ENCODE measurements around the gene ZNF750. TPM values are rescaled to one million over a fixed set of nuclear protein-coding genes. Genes with fewer than 3 reads are reported as not detected.

The ZNF750 gene
- total and polyA plus RNA-seq, 2 experiments from 2014 or later = 0.13 to 0.17 TPM

DNA sequence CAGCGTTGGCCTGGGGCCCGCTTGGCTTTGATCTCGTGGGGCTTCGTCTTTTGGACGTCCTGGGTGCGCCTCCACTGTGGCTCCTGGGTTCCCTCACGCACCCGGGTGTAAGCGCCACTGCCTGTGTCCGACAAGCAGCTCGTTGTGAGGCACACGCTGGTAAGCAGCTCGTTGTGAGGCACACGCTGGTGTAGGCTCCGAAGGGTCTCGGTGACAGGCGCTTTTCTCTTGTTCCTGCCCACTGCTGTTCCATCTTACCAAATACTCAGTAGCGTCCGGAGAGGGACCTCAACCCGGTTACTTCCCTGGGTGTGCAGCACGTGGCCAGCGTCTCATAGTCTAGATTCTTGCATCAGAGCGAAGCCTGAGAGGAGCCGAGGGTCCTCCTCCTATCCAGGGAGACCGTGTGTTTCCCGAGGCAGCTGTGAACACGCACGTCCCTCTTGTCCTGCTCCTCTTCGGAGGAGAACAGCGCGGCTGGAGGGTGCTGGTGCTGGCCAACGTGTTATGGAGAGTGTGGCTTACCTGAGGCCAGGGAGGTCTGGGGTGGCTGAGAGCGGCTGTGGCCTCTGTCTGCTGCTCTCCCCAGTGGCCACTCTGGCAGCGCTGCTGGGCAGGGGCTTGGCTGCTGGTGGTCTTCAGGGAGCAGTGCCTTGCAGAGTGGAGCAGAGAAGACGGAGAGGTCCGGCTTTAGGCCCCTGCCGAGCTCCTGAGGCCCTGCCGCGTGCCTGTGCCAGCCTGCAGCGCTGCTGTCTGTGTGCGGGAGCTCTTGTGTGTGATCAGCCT, 32.1 kb upstream of the ZNF750 start:
- Histone ChIP-seq H3K4me3 (no peak overlapping the region), H3K9me2 (ENCODE audit: insufficient read depth) (no peaks in the 10 kb centered on the region), H4K20me1 (replicated peaks; ENCODE audit: insufficient read depth) (0 out of 2 replicates have a peak, but pooled peaks cover 3% of the 10 kb centered on the region), H3K27ac (ENCODE audit: low read depth) (no peak overlapping the region), H3F3A (replicated peaks; ENCODE audit: low read depth) (no peaks in the 10 kb centered on the region), H3K4me1 (ENCODE audit: insufficient read depth) (no peaks in the 10 kb centered on the region), H3K79me2 (replicated peaks; ENCODE audit: insufficient read depth) (peaks cover 49% of the 10 kb centered on the region), H2AFZ (no peak overlapping the region), H3K4me2 (no peak overlapping the region), H3K27me3 (ENCODE audit: insufficient read depth) (no peaks in the 10 kb centered on the region), H3K36me3 (ENCODE audit: insufficient read depth) (no peaks in the 10 kb centered on the region; the same call in 1 of the 2 replicates)
- ATAC-seq (no peak), DNase-seq (ENCODE audit: low spot score) (no peak)
- H3K27me3 Mint-ChIP-seq (ENCODE audit: insufficient read depth, low read depth, poor library complexity) = peaks cover 16% of the 10 kb centered on the region
- peaks cover 24% of the 10 kb centered on the region for H3K36me3 Mint-ChIP-seq (ENCODE audit: low read depth)
- peaks cover 31% of the 10 kb centered on the region for H3K4me1 Mint-ChIP-seq
- H3K27ac Mint-ChIP-seq = no peak overlapping the region
- H3K4me3 Mint-ChIP-seq = no peak overlapping the region
- TF ChIP-seq POLR2AphosphoS5 (IDR thresholded peaks at IDR 0.05; ENCODE audit: low read depth) (no peak), ZNF331 (CRISPR knock-in tag; IDR thresholded peaks at IDR 0.05; ENCODE audit: low read depth) (no peak), JUNB (IDR thresholded peaks at IDR 0.05; ENCODE audit: unreplicated experiment) (no peak), STAT1 (IDR thresholded peaks at IDR 0.05; ENCODE audit: unreplicated experiment) (no peak), NANOG (IDR thresholded peaks at IDR 0.05; ENCODE audit: borderline replicate concordance) (no peak), CREB1 (CRISPR knock-in tag; IDR thresholded peaks at IDR 0.05; ENCODE audit: low read depth) (no peak), EZH2 (IDR thresholded peaks at IDR 0.05; ENCODE audit: low read depth, unreplicated experiment) (no peak), ZNF114 (CRISPR knock-in tag; IDR thresholded peaks at IDR 0.05) (no peak), EZH2phosphoT487 (IDR thresholded peaks at IDR 0.05; ENCODE audit: unreplicated experiment) (no peak)
- TF ChIP-seq, protein P1, sequence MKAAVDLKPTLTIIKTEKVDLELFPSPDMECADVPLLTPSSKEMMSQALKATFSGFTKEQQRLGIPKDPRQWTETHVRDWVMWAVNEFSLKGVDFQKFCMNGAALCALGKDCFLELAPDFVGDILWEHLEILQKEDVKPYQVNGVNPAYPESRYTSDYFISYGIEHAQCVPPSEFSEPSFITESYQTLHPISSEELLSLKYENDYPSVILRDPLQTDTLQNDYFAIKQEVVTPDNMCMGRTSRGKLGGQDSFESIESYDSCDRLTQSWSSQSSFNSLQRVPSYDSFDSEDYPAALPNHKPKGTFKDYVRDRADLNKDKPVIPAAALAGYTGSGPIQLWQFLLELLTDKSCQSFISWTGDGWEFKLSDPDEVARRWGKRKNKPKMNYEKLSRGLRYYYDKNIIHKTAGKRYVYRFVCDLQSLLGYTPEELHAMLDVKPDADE (IDR thresholded peaks at IDR 0.05) = no peak
- TF ChIP-seq, protein P2, sequence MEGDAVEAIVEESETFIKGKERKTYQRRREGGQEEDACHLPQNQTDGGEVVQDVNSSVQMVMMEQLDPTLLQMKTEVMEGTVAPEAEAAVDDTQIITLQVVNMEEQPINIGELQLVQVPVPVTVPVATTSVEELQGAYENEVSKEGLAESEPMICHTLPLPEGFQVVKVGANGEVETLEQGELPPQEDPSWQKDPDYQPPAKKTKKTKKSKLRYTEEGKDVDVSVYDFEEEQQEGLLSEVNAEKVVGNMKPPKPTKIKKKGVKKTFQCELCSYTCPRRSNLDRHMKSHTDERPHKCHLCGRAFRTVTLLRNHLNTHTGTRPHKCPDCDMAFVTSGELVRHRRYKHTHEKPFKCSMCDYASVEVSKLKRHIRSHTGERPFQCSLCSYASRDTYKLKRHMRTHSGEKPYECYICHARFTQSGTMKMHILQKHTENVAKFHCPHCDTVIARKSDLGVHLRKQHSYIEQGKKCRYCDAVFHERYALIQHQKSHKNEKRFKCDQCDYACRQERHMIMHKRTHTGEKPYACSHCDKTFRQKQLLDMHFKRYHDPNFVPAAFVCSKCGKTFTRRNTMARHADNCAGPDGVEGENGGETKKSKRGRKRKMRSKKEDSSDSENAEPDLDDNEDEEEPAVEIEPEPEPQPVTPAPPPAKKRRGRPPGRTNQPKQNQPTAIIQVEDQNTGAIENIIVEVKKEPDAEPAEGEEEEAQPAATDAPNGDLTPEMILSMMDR (conservative IDR thresholded peaks at IDR 0.05; ENCODE audit: low read depth in 2 of 2) = no peak
- TF ChIP-seq, protein P3, sequence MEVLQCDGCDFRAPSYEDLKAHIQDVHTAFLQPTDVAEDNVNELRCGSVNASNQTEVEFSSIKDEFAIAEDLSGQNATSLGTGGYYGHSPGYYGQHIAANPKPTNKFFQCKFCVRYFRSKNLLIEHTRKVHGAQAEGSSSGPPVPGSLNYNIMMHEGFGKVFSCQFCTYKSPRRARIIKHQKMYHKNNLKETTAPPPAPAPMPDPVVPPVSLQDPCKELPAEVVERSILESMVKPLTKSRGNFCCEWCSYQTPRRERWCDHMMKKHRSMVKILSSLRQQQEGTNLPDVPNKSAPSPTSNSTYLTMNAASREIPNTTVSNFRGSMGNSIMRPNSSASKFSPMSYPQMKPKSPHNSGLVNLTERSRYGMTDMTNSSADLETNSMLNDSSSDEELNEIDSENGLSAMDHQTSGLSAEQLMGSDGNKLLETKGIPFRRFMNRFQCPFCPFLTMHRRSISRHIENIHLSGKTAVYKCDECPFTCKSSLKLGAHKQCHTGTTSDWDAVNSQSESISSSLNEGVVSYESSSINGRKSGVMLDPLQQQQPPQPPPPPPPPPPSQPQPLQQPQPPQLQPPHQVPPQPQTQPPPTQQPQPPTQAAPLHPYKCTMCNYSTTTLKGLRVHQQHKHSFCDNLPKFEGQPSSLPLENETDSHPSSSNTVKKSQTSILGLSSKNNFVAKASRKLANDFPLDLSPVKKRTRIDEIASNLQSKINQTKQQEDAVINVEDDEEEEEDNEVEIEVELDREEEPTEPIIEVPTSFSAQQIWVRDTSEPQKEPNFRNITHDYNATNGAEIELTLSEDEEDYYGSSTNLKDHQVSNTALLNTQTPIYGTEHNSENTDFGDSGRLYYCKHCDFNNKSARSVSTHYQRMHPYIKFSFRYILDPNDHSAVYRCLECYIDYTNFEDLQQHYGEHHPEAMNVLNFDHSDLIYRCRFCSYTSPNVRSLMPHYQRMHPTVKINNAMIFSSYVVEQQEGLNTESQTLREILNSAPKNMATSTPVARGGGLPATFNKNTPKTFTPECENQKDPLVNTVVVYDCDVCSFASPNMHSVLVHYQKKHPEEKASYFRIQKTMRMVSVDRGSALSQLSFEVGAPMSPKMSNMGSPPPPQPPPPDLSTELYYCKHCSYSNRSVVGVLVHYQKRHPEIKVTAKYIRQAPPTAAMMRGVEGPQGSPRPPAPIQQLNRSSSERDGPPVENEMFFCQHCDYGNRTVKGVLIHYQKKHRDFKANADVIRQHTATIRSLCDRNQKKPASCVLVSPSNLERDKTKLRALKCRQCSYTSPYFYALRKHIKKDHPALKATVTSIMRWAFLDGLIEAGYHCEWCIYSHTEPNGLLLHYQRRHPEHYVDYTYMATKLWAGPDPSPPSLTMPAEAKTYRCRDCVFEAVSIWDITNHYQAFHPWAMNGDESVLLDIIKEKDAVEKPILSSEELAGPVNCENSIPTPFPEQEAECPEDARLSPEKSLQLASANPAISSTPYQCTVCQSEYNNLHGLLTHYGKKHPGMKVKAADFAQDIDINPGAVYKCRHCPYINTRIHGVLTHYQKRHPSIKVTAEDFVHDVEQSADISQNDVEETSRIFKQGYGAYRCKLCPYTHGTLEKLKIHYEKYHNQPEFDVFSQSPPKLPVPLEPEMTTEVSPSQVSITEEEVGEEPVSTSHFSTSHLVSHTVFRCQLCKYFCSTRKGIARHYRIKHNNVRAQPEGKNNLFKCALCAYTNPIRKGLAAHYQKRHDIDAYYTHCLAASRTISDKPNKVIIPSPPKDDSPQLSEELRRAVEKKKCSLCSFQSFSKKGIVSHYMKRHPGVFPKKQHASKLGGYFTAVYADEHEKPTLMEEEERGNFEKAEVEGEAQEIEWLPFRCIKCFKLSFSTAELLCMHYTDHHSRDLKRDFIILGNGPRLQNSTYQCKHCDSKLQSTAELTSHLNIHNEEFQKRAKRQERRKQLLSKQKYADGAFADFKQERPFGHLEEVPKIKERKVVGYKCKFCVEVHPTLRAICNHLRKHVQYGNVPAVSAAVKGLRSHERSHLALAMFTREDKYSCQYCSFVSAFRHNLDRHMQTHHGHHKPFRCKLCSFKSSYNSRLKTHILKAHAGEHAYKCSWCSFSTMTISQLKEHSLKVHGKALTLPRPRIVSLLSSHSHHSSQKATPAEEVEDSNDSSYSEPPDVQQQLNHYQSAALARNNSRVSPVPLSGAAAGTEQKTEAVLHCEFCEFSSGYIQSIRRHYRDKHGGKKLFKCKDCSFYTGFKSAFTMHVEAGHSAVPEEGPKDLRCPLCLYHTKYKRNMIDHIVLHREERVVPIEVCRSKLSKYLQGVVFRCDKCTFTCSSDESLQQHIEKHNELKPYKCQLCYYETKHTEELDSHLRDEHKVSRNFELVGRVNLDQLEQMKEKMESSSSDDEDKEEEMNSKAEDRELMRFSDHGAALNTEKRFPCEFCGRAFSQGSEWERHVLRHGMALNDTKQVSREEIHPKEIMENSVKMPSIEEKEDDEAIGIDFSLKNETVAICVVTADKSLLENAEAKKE (CRISPR knock-in tag; IDR thresholded peaks at IDR 0.05) = no peak
- TF ChIP-seq, protein P4, sequence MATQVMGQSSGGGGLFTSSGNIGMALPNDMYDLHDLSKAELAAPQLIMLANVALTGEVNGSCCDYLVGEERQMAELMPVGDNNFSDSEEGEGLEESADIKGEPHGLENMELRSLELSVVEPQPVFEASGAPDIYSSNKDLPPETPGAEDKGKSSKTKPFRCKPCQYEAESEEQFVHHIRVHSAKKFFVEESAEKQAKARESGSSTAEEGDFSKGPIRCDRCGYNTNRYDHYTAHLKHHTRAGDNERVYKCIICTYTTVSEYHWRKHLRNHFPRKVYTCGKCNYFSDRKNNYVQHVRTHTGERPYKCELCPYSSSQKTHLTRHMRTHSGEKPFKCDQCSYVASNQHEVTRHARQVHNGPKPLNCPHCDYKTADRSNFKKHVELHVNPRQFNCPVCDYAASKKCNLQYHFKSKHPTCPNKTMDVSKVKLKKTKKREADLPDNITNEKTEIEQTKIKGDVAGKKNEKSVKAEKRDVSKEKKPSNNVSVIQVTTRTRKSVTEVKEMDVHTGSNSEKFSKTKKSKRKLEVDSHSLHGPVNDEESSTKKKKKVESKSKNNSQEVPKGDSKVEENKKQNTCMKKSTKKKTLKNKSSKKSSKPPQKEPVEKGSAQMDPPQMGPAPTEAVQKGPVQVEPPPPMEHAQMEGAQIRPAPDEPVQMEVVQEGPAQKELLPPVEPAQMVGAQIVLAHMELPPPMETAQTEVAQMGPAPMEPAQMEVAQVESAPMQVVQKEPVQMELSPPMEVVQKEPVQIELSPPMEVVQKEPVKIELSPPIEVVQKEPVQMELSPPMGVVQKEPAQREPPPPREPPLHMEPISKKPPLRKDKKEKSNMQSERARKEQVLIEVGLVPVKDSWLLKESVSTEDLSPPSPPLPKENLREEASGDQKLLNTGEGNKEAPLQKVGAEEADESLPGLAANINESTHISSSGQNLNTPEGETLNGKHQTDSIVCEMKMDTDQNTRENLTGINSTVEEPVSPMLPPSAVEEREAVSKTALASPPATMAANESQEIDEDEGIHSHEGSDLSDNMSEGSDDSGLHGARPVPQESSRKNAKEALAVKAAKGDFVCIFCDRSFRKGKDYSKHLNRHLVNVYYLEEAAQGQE (IDR thresholded peaks at IDR 0.05; ENCODE audit: unreplicated experiment) = no peak
- H3K9me3 Mint-ChIP-seq = no peaks in the 10 kb centered on the region; the same call in 2 of the 3 replicates

Measured in GM23338 (cell line).